ENCODE measurements around the gene POPDC3.

The POPDC3 gene

GRCh38 chr6:105215506-105215905 lies 35.7 kb upstream of the POPDC3 start:
- no peak overlapping the region for H3K4me3 ChIP-seq (ENCODE audit: low read depth, low read length)
- DNase-seq (ENCODE audit: low read depth), result no peak
- TF ChIP-seq CTCF (IDR thresholded peaks at IDR 0.05; ENCODE audit: low read depth, low read length, missing control alignments), result no peak
- in situ Hi-C loops (cut with HindIII; ENCODE audit: low sequenced_read_pairs), result no loop called here

GRCh38 chr6:105214668-105215067 lies 34.9 kb upstream of the POPDC3 start:
- in situ Hi-C loops (cut with HindIII; ENCODE audit: low sequenced_read_pairs), result loop anchor here (5.0 kb wide), 1 partner anchor 83 kb away; no protein-coding TSS in a partner anchor
- H3K4me3 ChIP-seq (ENCODE audit: low read depth, low read length), result no peak overlapping the region
- no peak for TF ChIP-seq CTCF (IDR thresholded peaks at IDR 0.05; ENCODE audit: low read depth, low read length, missing control alignments)
- DNase-seq (ENCODE audit: low read depth), result no peak

- H3K4me3 ChIP-seq (ENCODE audit: low read depth, low read length), result no peak overlapping the region
- no peak for DNase-seq (ENCODE audit: low read depth)
- in situ Hi-C loops (cut with HindIII; ENCODE audit: low sequenced_read_pairs), result loop anchor here (5.0 kb wide), 1 partner anchor 84 kb away; no protein-coding TSS in a partner anchor
- no peak for TF ChIP-seq CTCF (IDR thresholded peaks at IDR 0.05; ENCODE audit: low read depth, low read length, missing control alignments)
Measured at GRCh38 chr6:105213272-105213671, 33.5 kb upstream of the POPDC3 start.

- TF ChIP-seq CTCF (IDR thresholded peaks at IDR 0.05; ENCODE audit: low read depth, low read length, missing control alignments), result no peak
- no peak for DNase-seq (ENCODE audit: low read depth)
- no peak overlapping the region for H3K4me3 ChIP-seq (ENCODE audit: low read depth, low read length)
- in situ Hi-C loops (cut with HindIII; ENCODE audit: low sequenced_read_pairs), result loop anchor here (5.0 kb wide), 1 partner anchor 85 kb away; no protein-coding TSS in a partner anchor
Measured at GRCh38 chr6:105212587-105212986, 32.8 kb upstream of the POPDC3 start.

GRCh38 chr6:105211831-105212230 lies 32.0 kb upstream of the POPDC3 start:
- in situ Hi-C loops (cut with HindIII; ENCODE audit: low sequenced_read_pairs), result loop anchor here (5.0 kb wide), 1 partner anchor 85 kb away; no protein-coding TSS in a partner anchor
- no peak for DNase-seq (ENCODE audit: low read depth)
- no peak for TF ChIP-seq CTCF (IDR thresholded peaks at IDR 0.05; ENCODE audit: low read depth, low read length, missing control alignments)
- no peak overlapping the region for H3K4me3 ChIP-seq (ENCODE audit: low read depth, low read length)

GRCh38 chr6:105210932-105211531 lies 31.2 kb upstream of the POPDC3 start:
- no peak for TF ChIP-seq CTCF (IDR thresholded peaks at IDR 0.05; ENCODE audit: low read depth, low read length, missing control alignments)
- DNase-seq (ENCODE audit: low read depth), result no peak
- in situ Hi-C loops (cut with HindIII; ENCODE audit: low sequenced_read_pairs), result loop anchor here (5.0 kb wide), 1 partner anchor 86 kb away; no protein-coding TSS in a partner anchor
- no peak overlapping the region for H3K4me3 ChIP-seq (ENCODE audit: low read depth, low read length)

Data from astrocyte of the cerebellum (primary cell).